ENCODE measurements around the gene CDC16.

The CDC16 gene

GRCh38 chr13:114309806-114310410 lies 75.2 kb downstream of the CDC16 start:
- no peak for DNase-seq (ENCODE audit: extremely low spot score)
- POLR2A ChIA-PET: no interaction called here
- CTCF ChIA-PET: interaction anchor here (1.1 to 2.2 kb wide), 4 partner anchors 16 to 44 kb away, joined by 3 to 5 read pairs (median 5); no protein-coding TSS in a partner anchor
- TF ChIP-seq, protein P1, sequence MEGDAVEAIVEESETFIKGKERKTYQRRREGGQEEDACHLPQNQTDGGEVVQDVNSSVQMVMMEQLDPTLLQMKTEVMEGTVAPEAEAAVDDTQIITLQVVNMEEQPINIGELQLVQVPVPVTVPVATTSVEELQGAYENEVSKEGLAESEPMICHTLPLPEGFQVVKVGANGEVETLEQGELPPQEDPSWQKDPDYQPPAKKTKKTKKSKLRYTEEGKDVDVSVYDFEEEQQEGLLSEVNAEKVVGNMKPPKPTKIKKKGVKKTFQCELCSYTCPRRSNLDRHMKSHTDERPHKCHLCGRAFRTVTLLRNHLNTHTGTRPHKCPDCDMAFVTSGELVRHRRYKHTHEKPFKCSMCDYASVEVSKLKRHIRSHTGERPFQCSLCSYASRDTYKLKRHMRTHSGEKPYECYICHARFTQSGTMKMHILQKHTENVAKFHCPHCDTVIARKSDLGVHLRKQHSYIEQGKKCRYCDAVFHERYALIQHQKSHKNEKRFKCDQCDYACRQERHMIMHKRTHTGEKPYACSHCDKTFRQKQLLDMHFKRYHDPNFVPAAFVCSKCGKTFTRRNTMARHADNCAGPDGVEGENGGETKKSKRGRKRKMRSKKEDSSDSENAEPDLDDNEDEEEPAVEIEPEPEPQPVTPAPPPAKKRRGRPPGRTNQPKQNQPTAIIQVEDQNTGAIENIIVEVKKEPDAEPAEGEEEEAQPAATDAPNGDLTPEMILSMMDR (IDR thresholded peaks at IDR 0.05; ENCODE audit: control extremely low read depth, extremely low read depth, low read depth, missing control alignments): no peak

GRCh38 chr13:114310956-114311355 lies 76.3 kb downstream of the CDC16 start:
- ChIA-PET CTCF (interaction anchor here (0.6 to 2.2 kb wide), 6 partner anchors 11 to 45 kb away, joined by 3 to 5 read pairs (median 4); partner anchors contain the start of gene UPF3A), POLR2A (no interaction called here)
- no peak for DNase-seq (ENCODE audit: extremely low spot score)
- TF ChIP-seq, protein P1 (IDR thresholded peaks at IDR 0.05; ENCODE audit: control extremely low read depth, extremely low read depth, low read depth, missing control alignments): no peak

DNA sequence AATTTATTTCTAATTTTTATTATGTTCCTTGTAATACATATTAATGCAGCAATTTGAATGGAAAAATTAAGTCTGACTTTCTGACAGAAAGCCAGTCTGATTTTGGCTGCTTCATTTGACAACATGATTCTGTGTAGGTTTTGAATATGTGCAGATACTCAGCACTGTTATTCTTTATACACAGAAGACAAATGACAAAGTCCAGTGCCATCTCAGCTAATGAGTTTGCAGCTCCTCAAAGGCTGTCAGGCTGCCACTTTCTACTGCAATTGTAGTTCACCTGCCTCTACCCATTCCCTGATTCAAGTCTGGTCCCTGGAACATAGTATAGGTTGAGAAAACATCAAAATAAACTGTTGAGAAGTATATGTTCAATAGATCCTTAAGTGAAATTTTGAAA lies 76.7 kb downstream of the CDC16 start:
- ChIA-PET POLR2A (no interaction called here), CTCF (interaction anchor here (0.6 to 1.8 kb wide), 5 partner anchors 11 to 30 kb away, joined by 3 to 5 read pairs (median 3); partner anchors contain the start of gene UPF3A)
- TF ChIP-seq, protein P1 (IDR thresholded peaks at IDR 0.05; ENCODE audit: control extremely low read depth, extremely low read depth, low read depth, missing control alignments): no peak

DNA sequence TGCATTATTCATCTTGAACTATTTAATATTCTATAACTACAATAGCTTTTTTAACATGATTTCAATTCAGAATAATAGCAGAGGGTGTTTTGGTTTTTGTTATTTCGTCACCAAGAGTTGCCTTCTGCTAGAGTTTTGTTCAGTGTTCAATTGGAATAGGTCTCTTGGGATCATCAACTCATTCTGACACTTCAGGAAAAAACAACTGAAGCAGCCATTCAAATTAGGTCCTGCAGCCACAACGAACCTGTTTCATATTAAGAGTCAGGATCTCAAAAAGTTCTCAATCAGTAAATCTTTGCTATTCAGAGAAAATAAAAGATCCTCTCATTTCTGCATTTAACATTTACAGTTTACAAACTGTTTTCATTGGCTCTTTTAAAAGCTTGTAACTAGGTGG lies 77.2 kb downstream of the CDC16 start:
- ChIA-PET CTCF (interaction anchor here (1.5 to 1.8 kb wide), 2 partner anchors 12 to 29 kb away, joined by 3 to 5 read pairs; no protein-coding TSS in a partner anchor), POLR2A (no interaction called here)
- DNase-seq (ENCODE audit: extremely low spot score): no peak
- TF ChIP-seq, protein P1 (IDR thresholded peaks at IDR 0.05; ENCODE audit: control extremely low read depth, extremely low read depth, low read depth, missing control alignments): no peak

More for the DNA sequence above, 76.7 kb downstream of the CDC16 start:
- DNase-seq (ENCODE audit: extremely low spot score): no peak

DNA sequence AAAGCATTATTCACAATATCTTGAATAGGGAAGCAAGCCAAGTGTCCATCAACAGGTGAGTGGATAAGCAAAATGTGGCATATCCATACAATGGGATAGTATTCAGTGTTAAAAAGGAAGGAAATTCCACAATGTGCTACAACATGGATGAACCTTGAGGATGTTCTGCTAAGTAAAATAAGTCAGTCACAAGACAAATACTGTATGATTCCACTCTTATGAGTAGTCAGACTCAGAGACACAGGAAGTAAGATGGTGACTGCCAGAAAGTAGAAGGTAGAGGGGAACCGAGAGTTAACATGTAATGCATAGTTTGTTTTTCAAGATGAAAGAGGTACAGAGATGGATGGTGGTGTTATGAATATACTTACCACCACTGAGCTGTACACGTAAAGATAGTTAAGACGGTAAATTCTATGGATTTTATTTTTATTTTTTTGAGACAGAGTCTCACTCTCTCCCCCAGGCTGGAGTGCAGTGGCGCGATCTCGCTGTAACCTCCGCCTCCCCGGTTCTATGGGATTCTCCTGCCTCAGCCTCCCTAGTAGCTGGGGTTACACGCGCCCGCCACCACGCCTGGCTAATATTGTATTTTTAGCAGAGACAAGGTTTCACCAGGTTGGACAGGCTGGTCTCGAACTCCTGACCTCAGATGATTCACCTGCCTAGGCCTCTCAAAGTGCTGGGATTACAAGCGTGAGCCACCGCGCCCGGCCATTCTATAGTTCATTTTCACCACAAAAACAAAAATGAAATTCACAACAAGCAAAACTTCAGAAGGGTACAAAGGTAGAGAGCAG lies 78.6 kb downstream of the CDC16 start:
- CTCF ChIA-PET: interaction anchor here (1.4 to 1.8 kb wide), 3 partner anchors 9 to 22 kb away, joined by 3 to 5 read pairs (median 3); no protein-coding TSS in a partner anchor
- POLR2A ChIA-PET: no interaction called here
- TF ChIP-seq, protein P1 (IDR thresholded peaks at IDR 0.05; ENCODE audit: control extremely low read depth, extremely low read depth, low read depth, missing control alignments): no peak
- peak; percentile 65 for DNase-seq (ENCODE audit: extremely low spot score)

DNA sequence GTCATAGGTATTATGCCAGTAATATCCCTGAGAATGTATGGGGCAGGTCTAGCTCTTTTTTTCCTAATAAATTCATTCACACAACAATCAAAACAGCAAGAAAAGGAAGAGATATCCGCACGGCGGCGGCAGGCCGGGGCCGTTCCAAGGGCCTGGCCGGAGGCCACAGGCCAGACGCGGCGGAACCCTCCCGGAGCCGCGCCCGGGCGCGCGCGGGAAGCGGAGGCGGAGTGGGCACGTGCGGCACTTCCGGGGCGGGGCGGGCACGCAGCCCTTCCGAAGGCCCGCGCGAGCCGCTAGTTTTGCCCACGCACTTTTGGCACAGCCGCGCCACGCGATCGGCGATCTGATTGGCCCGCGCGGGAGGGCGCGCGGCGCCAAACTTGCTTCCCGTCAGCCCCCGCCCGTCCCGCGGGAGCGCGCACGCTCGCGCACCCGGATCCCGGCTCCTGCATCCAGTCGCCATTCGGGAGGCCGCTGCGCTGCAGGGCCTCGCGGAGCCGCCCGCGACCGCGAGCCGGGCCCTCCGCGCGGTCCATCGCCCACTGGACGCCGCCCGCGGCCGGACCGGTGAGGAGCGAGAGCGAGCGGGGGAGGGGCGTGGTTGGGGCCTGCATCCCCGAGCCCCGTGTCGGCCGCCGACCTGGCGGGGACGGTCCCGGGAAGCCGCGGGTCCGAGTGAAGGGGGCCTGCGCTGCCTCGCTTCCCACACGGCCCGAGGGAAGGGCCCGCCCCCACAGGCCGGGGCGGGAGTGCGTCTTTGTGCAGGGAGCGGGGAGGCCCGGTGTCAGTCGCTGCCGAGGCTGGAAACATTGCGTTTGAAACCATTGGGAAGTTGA lies 79.6 kb downstream of the CDC16 start, which contains the start of gene CHAMP1:
Gene CHAMP1, plus strand, starts transcription at position 430 of the 839 bp plus-strand sequence. CDS start 9,340 bp downstream, outside the sequence.
- TF ChIP-seq, protein P1 (IDR thresholded peaks at IDR 0.05; ENCODE audit: control extremely low read depth, extremely low read depth, low read depth, missing control alignments): no peak
- ChIA-PET POLR2A (no interaction called here), CTCF (interaction anchor here (1.8 kb wide), 1 partner anchor 10 kb away, joined by 5 read pairs; no protein-coding TSS in a partner anchor)
- DNase-seq (ENCODE audit: extremely low spot score): peak; percentile 95
